ENCODE results near the gene CLDND2. TPM values are rescaled to one million over a fixed set of nuclear protein-coding genes. Genes with fewer than 3 reads are reported as not detected.

The CLDND2 gene
- total RNA-seq, 1 donor from 2014 or later, result 0.84 TPM

- Mint-ChIP-seq H3K4me1 (peaks cover 17% of the 10 kb centered on the region), H3K27ac (ENCODE audit: unreplicated experiment) (peak overlapping the region; percentile 13)
Observed at GRCh38 chr19:51339687-51340656, 28.8 kb downstream of the CLDND2 start.

GRCh38 chr19:51339313-51339686, 29.5 kb downstream of the CLDND2 start:
- H3K36me3 Mint-ChIP-seq (ENCODE audit: low read depth), result no peaks in the 10 kb centered on the region
- H3K9me3 Mint-ChIP-seq, result no peaks in the 10 kb centered on the region
- no peak for TF ChIP-seq CTCF (conservative IDR thresholded peaks at IDR 0.05)
- H3K4me3 Mint-ChIP-seq, result peak overlapping the region; percentile 89
- DNase-seq (ENCODE audit: low read depth, low spot score), result no peak
- peak overlapping the region; percentile 15 for H3K27ac Mint-ChIP-seq (ENCODE audit: unreplicated experiment)
- H3K27me3 Mint-ChIP-seq (ENCODE audit: low read depth), result peaks cover 15% of the 10 kb centered on the region
- peaks cover 20% of the 10 kb centered on the region for H3K4me1 Mint-ChIP-seq

More at GRCh38 chr19:51339687-51340656, 28.8 kb downstream of the CLDND2 start:
- Mint-ChIP-seq H3K36me3 (ENCODE audit: low read depth) (no peaks in the 10 kb centered on the region), H3K27me3 (ENCODE audit: low read depth) (peaks cover 15% of the 10 kb centered on the region), H3K9me3 (no peaks in the 10 kb centered on the region), H3K4me3 (peak overlapping the region; percentile 89)
- DNase-seq (ENCODE audit: low read depth, low spot score), result peak; percentile 91
- peak; percentile 38 for TF ChIP-seq CTCF (conservative IDR thresholded peaks at IDR 0.05)

- Mint-ChIP-seq H3K36me3 (ENCODE audit: low read depth) (no peaks in the 10 kb centered on the region), H3K9me3 (no peaks in the 10 kb centered on the region), H3K4me1 (peaks cover 20% of the 10 kb centered on the region), H3K27me3 (ENCODE audit: low read depth) (peaks cover 15% of the 10 kb centered on the region), H3K27ac (ENCODE audit: unreplicated experiment) (peak overlapping the region; percentile 86), H3K4me3 (peak overlapping the region; percentile 89)
- TF ChIP-seq CTCF (conservative IDR thresholded peaks at IDR 0.05), result peak; percentile 92
- DNase-seq (ENCODE audit: low read depth, low spot score), result peak; percentile 81
Observed at GRCh38 chr19:51338563-51339312, 30.1 kb downstream of the CLDND2 start.

GRCh38 chr19:51337861-51338562, 30.8 kb downstream of the CLDND2 start:
- DNase-seq (ENCODE audit: low read depth, low spot score), result no peak
- no peak for TF ChIP-seq CTCF (conservative IDR thresholded peaks at IDR 0.05)
- Mint-ChIP-seq H3K9me3 (no peaks in the 10 kb centered on the region), H3K4me3 (peak overlapping the region; percentile 89), H3K27ac (ENCODE audit: unreplicated experiment) (no peak overlapping the region), H3K4me1 (peaks cover 20% of the 10 kb centered on the region), H3K27me3 (ENCODE audit: low read depth) (peaks cover 14% of the 10 kb centered on the region), H3K36me3 (ENCODE audit: low read depth) (no peaks in the 10 kb centered on the region)

All from neural crest cell (in vitro differentiated cells).